Stimulated activated CD8-positive, alpha-beta memory T cell treated with anti-CD3 and anti-CD28 coated beads, Interleukin-15, amount 100 ng/mL, for 24 hours (primary cell): ENCODE results near the gene MARCHF2.

Source experiments
- DNase-seq: peaks from one replicate; pipeline ENCODE4 v3.0.0-alpha.2; 2020; ENCODE audit warnings: low read depth

Gene MARCHF2

GRCh38 chr19:8453616-8454015 lies 40.5 kb downstream of the MARCHF2 start:
- no peak for DNase-seq

DNA sequence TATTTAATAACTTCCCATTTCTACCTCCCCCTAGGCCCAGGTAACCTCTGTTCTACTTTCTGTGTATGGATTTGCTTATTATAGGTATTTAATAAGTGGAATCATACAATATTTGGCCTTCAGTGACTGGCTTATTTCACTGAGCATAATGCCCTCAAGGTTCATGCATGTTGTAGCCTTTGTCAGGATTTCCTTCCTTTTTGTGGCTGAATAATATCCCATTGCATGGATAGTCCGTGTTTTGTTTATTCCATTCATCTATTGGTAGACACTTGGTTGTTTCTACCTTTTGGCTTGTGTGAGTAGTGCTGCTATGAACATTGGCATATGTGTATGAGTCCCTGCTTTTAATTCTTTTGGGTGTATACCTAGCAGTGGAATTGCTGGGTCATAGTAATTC lies 41.1 kb downstream of the MARCHF2 start:
- DNase-seq, result no peak

DNA sequence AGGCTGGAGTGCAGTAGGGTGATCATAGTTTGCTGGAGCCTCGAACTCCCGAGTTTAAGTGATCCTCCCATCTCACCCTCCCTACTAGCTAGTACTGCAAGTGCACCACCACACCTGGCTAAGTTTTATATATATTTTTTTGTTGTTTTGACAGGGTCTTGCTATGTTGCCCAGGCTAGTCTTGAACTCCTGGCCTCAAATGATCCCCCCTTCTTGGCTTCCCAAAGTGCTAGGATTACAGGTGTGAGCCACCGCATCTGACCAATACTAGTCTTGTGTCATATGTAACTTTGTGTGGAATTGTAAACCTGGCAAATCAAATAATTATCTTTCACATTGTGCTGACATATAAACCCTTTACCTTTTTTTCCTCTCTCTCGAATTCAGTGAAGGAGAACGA lies 41.9 kb downstream of the MARCHF2 start:
- DNase-seq, result no peak

DNA sequence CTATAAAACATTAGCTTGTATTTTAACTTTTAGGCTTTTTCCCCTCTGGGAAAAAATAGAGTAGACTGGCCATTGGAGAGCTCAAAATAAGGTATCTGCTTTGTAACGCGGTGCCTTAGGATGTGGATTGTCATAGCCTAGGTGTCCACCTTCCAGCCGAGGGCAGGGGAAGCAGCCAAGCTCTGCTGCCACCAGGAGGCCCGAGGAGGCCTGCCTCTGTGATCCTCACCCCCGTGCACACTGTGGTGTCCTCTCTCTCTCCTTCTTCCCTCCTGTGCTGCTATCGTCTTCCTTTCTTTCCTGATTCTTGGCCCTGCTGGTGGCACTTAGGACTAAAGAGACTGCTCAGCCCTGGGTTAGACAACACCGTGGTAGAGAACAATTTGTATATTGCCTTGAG lies 43.0 kb downstream of the MARCHF2 start:
- no peak for DNase-seq

DNA sequence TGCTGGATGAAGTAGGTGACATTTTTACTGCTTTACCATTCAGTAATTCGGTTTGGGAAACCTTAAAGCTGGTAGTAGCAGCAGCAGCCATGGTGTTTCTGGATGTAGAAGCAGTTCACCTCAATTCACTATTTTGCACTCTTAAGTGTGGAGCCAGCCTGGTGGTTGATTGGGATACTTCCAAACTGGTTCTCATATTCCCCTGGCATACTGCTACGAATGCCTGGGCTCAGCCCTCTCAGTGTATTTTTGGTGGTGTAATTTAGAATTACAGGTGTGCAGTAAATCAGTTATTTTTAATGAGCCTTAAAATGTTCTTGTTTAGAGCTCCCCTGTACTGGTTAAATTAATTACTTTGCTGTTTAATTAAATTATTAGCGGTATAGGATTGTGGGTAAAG lies 44.1 kb downstream of the MARCHF2 start:
- DNase-seq, result no peak

DNA sequence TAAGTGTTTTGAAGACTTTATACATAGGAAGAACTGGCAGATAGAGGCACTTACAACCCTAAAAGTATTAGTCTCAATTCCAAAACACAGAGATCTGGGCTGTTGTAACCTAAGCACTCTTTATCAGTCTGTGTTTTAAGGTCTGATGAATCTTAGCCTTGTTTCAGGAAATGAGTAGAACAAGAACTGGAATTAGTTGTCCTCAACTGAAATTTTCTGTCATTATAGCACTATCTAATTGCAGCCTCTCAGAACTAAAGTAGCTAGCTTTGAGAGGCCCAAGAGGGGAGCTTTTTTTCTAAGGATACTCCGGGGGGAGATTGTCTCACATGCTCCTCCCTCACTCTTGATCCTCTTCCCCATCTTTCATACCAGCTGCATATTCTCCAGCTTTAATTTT lies 44.7 kb downstream of the MARCHF2 start:
- DNase-seq, result no peak

- no peak for DNase-seq
These were observed 45.3 kb downstream of the MARCHF2 start for GRCh38 chr19:8458380-8458779.

- DNase-seq, result no peak
These were observed 46.0 kb downstream of the MARCHF2 start for GRCh38 chr19:8459095-8459494.

DNA sequence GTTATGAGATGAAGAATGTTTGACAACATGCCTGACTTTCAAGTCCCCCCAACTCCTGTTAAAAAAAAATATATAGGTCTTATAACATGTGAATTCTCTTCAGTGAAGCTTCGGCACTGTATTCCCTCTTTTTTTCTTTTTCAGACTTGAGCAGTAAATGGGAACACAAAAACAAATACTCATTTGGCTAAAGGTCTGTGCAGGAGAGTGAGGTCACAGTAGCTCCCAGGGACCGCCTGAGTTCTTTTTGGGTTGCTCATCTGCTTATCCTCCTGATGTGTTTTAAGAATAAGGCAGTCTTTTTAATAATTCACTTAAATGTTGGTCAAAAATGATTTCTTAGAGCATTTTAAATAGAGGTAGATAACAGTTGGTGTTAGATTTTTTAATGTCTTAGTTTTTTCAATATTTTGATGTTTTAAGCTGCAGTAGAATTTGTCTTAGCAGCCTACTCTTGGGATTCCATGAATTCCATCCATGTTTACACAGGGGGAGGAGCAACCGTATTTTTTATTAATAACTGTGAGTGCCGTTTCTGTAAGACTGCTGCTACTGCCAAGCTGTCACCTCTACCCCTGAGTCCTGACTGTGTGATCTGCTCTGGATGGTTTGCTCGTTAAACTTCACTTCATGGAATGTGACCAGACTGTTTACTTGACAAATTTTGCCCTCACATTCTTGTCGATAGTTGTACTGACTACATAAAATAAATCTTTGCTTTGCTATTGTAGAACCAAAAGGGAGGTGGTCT lies 46.6 kb downstream of the MARCHF2 start:
- no peak for DNase-seq

- DNase-seq, result no peak
These were observed 47.6 kb downstream of the MARCHF2 start for GRCh38 chr19:8460516-8461298.

- no peak for DNase-seq
These were observed 48.3 kb downstream of the MARCHF2 start for GRCh38 chr19:8461376-8461775.

DNA sequence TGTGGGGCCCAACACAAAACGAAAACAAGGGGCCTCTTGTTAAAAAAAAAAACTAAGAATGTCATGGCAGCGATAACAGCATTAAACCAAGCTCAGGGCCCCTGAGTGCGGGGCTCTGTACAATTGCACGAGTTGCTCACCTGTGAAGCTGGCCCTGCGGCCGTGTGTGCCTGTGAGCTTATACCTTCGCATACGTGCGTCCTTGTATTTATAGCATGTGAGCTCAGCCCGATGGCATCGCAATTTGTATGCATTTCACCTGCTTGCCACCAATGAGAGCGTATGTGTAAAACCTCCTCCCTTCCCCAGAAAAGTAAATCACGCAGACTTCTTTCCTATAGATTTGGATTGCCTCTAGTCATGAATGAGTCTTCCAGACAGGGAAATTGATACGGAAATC lies 48.8 kb downstream of the MARCHF2 start:
- no peak for DNase-seq

- no peak for DNase-seq
These were observed 49.5 kb downstream of the MARCHF2 start for GRCh38 chr19:8462571-8462970.

DNA sequence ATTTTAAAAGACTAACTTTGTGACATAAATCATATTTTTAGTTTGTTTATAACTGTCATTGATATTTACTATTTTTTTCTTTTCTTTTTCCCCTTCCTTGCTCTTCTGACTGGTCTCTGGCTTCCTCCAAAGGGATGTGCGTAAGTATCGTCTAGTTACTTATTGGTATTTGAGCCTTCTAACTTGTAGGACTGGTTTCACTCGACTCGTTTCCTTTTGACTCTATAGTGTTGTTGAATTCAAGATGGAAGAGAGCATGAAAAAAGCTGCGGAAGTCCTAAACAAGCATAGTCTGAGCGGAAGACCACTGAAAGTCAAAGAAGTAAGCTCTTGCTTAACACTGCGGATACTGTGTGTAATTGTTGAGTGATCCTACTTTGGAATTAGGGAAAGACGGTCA lies 50.3 kb downstream of the MARCHF2 start:
- DNase-seq, result no peak

- DNase-seq, result no peak
These were observed 52.9 kb downstream of the MARCHF2 start for GRCh38 chr19:8466018-8466417.

DNA sequence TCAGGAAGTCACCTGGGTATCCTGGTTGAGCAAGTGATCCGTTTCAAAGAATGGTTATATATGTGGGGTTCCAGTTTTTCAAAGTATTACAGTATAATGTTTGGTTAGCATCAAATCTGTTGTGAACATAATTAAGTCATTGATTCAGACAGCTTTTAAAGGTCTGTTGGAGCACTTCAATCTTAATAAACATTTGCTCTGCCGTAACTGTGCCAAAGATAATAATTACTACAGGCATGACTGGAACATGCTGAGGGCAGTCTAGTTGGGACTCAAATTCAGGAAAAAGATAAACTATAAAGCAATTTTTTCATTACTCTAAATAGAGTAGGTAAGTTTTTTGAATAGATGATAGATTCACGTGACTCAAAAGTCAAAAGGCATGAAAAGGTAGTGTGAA lies 55.0 kb downstream of the MARCHF2 start:
- DNase-seq, result no peak

DNA sequence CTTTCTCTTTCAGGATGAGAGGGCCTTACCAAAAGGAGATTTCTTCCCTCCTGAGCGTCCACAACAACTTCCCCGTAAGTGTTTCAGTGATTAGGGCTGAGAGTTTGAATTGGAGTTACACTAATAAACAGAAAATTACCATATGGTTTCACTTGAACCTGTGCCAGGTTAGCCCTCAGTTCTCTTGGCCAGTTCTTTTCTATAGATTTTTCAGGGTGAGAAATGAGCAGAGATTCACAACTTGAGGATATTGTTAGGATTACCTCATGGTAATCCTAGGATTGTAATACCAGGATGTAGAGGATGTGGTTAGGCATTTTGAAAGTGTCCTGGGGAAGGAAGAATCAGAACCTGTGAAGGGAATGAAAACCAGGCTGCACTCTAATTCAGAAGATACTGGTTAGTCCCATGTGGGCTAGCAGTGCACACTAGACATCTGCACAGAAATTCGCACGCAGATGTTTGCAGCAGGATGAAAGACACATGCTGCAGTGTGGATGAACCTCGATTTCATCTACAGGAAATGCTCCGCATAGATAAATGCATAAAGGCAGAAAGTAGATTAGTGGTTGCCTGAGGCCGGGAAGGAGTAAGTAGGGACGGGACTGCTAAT lies 55.8 kb downstream of the MARCHF2 start:
- no peak for DNase-seq

DNA sequence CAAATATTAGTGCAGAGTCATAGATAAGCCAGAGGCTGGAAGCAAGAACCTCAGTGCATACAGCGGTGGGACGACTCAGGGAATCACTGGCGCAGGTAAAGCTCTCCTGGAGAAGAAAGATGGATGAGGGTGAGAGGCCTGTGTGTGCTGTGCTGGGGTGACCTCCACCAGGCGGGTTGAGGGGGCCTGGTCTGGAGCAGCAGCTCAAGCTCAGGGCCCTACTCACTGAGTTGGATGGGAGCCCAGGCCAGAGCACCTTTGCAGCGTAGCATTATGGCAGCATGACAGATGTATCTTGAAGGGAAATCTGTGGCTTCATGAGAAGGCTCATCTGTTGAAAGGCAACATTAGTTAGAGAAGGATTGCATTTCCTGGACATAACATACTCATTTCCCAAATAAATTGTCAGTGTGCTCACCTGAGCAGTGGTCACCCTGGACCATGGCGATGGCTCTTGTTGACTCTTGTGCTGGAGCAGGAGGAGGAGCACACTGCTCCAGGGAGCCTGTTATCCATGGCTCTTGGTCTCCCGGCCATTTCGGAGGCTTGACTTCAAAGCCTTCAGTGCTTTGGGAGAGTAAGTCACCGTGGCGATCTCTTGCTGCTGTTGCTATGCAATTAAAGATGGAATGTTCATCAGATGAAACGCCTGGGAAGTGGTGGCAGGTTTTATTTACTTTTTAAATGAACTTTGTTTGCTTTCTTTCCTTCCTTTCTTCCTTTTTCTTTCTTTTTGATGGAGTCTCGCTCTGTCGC lies 56.7 kb downstream of the MARCHF2 start:
- DNase-seq, result no peak

DNA sequence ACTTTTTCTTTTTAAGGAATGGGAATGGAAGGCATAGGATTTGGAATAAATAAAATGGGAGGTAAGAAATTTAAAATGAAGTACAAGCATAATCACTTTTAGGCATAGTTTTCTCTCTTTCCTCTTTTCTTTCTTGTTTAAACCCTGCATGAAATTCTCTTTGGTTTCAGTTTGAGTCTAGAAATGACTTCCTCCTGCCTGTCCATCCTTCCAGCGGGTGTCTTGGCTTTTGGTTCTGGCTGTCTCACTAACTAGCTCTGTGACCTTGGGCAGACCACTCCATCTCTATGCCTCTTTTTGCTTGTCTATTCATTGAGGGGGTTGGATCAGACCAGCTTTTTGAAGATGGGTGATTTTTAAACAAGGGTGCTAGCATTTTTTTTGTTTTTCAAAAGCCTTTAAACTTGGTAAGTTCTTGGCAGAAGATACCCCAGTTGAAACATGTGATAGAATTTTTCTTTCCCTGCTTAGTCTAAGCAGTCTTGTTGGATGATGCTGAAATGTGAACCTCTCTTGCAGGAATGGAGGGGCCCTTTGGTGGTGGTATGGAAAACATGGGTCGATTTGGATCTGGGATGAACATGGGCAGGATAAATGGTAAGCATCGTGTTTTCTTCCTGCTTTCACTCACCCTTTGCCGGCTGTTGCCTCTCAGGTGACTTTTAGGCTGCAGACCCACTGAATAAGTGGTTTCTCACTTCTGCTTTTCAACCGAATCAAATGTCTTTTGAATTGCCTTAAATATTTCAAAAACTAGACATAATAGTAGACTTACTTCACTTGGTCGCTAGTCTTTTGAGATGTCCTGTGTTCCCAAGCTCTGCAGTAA lies 60.8 kb downstream of the MARCHF2 start:
- DNase-seq, result no peak

- DNase-seq, result no peak
These were observed 61.9 kb downstream of the MARCHF2 start for GRCh38 chr19:8475005-8475404.

DNA sequence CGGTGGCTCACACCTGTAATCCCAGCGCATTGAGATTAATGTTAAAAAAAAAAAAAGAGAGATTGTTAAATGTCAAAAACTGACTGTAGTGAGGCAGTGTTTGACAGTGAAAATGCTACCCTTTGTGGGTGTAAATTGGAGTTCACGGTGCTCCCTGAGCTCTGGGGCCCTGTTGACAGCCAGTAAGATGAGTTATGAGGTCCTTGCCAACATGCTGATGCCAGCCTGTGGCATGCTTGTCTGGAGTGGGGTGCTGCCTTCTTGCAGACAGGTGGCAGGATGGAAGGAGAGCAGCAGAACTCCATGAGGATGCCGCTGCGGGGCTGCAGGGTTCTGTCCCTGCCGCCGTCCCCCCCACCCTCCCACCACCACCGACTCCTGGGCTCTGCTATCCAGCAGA lies 63.4 kb downstream of the MARCHF2 start:
- no peak for DNase-seq

- DNase-seq, result no peak
These were observed 64.8 kb downstream of the MARCHF2 start for GRCh38 chr19:8477889-8478288.
